ENCODE results near the gene TMCO2. TPM values are rescaled to one million over a fixed set of nuclear protein-coding genes. Genes with fewer than 3 reads are reported as not detected.

Gene TMCO2
- total and polyA plus RNA-seq, 3 donors from 2014 or later: 35.2 to 198 (median 81.5) TPM

DNA sequence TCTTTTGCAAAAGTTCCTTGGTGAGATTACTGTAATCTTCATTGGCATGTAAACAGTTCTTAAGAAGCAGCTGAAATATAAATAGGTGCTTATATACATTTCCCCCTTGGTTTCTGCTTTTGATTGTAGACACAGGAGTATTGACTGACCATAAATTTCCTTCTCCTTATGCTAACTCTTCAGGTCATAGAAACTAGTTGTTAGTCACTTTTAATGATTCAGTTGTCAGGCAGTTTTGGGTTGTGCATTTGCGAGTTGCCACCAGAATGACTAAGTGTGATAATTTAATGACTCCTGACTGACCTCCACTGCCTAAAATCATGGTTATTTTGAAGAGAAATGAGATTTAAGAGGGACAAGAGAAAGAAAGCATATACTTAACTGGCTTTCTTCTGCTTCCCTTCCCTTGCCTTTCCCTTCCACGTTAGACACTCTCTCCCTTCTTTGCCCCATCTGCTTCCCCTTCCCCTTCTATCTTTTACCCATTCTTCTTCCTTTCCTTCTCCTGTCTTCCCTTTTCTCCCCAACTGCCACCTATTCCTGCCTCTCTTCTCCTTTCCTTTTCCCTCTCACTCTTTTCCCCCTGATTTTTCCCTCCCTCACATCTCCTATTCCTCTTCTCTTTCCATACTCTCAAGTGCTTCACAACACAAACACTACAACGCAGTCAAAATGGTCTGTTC is 22.6 kb downstream of the TMCO2 start:
- no peaks in the 10 kb centered on the region for H3K4me1 ChIP-seq
- no peak for TF ChIP-seq POLR2A (IDR thresholded peaks at IDR 0.05)
- TF ChIP-seq, protein P1, sequence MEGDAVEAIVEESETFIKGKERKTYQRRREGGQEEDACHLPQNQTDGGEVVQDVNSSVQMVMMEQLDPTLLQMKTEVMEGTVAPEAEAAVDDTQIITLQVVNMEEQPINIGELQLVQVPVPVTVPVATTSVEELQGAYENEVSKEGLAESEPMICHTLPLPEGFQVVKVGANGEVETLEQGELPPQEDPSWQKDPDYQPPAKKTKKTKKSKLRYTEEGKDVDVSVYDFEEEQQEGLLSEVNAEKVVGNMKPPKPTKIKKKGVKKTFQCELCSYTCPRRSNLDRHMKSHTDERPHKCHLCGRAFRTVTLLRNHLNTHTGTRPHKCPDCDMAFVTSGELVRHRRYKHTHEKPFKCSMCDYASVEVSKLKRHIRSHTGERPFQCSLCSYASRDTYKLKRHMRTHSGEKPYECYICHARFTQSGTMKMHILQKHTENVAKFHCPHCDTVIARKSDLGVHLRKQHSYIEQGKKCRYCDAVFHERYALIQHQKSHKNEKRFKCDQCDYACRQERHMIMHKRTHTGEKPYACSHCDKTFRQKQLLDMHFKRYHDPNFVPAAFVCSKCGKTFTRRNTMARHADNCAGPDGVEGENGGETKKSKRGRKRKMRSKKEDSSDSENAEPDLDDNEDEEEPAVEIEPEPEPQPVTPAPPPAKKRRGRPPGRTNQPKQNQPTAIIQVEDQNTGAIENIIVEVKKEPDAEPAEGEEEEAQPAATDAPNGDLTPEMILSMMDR (IDR thresholded peaks at IDR 0.05): no peak
- no peak overlapping the region for H3K4me3 ChIP-seq
- H3K27ac ChIP-seq: no peak overlapping the region
- WGBS, 2 donors: 76 to 94% methylated on average over 3 of the region's 3 CpGs
- H3K27me3 ChIP-seq: no peaks in the 10 kb centered on the region
- no peaks in the 10 kb centered on the region for H3K36me3 ChIP-seq (ENCODE audit: low read depth, missing control alignments)
- intact Hi-C loops (cut with DNase I; ENCODE audit: low total_unique reads): no loop called here
- no peaks in the 10 kb centered on the region for H3K9me3 ChIP-seq
- DNase-seq: no peak

DNA sequence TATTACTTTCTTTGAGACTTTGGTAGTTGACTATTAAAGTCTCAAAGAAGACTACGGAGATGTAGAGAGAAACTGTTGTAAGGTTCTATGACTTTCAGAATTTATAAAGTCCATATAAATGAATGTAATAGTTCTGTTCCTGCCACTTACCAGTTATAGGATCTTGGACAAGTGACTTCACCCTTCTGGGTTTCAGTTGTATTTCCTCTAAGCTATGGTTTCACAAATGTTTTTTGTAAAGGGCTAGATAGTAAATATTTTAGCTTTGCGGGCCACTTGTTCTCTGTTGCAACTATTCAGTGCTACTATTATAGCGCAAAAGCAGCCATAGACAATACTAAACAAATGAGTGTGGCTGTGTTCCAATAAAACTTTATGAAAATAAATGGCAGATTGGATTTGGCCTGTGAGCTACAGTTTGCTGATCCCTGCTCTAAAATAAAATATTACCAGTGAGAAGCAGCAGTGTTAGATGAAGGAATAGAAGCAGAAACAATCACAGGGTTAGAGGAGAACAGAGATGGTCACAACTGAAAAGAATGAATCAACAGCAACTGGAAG is 25.0 kb downstream of the TMCO2 start:
- Histone ChIP-seq H3K4me3 (no peak overlapping the region), H3K9me3 (no peaks in the 10 kb centered on the region), H3K27me3 (no peaks in the 10 kb centered on the region), H3K36me3 (ENCODE audit: low read depth, missing control alignments) (no peaks in the 10 kb centered on the region), H3K4me1 (no peaks in the 10 kb centered on the region), H3K27ac (no peak overlapping the region)
- 93 to 95% methylated on average over 3 of the region's 3 CpGs for whole genome bisulfite sequencing, 2 donors
- no peak for DNase-seq
- TF ChIP-seq, protein P1 (IDR thresholded peaks at IDR 0.05): no peak
- no peak for TF ChIP-seq POLR2A (IDR thresholded peaks at IDR 0.05)
- intact Hi-C loops (cut with DNase I; ENCODE audit: low total_unique reads): no loop called here

DNA sequence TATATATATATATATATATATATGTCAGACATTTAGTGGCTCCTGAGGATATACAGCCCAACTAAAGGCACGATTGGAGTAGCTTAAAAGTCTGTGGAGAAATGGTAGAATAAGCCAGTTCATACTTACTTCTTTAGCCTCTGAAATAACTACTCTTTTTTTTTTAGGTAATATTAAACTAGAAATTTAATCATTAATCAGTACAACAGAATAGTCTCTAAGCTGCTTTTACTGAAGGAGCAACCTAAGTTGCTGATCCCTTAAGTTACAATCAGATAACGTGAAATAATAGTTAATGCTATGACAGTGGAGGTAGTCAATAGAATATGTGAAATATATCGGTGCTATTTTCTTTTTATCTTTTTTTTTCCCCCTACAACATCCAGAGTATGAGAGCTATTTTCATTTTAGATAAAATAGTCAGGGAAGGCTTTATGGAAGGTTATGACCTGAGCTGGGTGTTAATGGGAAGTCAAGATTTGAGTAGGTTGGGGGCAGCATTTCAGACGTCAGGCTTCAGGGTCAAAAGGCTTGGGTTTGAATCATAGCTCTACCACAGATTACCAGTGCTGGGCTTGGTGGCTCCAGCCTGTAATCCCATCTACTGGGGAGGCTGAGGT is 25.9 kb downstream of the TMCO2 start:
- Histone ChIP-seq H3K9me3 (no peaks in the 10 kb centered on the region), H3K4me3 (no peak overlapping the region), H3K36me3 (ENCODE audit: low read depth, missing control alignments) (no peaks in the 10 kb centered on the region), H3K27ac (no peak overlapping the region), H3K27me3 (no peaks in the 10 kb centered on the region), H3K4me1 (no peaks in the 10 kb centered on the region)
- intact Hi-C loops (cut with DNase I; ENCODE audit: low total_unique reads): no loop called here
- no peak for DNase-seq
- WGBS, 2 donors: 82 to 83% methylated on average over 4 of the region's 4 CpGs
- TF ChIP-seq, protein P1 (IDR thresholded peaks at IDR 0.05): no peak
- no peak for TF ChIP-seq POLR2A (IDR thresholded peaks at IDR 0.05)

DNA sequence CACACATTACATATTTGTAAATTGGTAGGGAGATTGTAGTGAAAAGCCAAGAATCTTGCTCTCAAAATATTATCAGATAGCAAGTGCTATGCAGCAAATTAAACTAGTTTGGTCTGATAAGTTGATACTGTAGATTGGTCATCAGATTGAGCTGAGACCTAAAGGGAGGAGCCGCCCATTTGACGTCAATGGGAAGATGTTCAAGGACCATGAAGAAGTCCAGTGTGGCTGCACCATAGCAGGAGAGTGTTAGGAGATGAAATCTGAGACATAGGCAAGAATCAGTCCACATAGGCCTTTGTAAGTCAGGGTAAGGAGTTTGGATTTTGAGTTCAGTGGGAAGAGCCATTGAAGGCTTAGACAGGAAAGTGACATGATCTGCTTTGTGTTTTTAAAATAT is 26.6 kb downstream of the TMCO2 start:
- 75 to 81% methylated on average over 2 of the region's 2 CpGs for WGBS, 2 donors
- Histone ChIP-seq H3K4me3 (no peak overlapping the region), H3K36me3 (ENCODE audit: low read depth, missing control alignments) (no peaks in the 10 kb centered on the region), H3K27me3 (no peaks in the 10 kb centered on the region), H3K9me3 (no peaks in the 10 kb centered on the region), H3K4me1 (no peaks in the 10 kb centered on the region), H3K27ac (no peak overlapping the region)
- TF ChIP-seq POLR2A (IDR thresholded peaks at IDR 0.05): no peak
- TF ChIP-seq, protein P1 (IDR thresholded peaks at IDR 0.05): no peak
- DNase-seq: no peak
- intact Hi-C loops (cut with DNase I; ENCODE audit: low total_unique reads): no loop called here

All from testis (tissue), 3 donors.